Fibroblast of peridontal ligament (primary cell): Measurements from ENCODE around the gene HYCC1.
"Not testable (repeated sequence)": the region's sequence is repeated elsewhere in the genome, so short reads cannot be mapped to it uniquely, and the experiment has no call there.

Experiments
- DNase-seq: peaks from one replicate; pipeline ENCODE4 v3.0.0-alpha.2; 2010; ENCODE audit errors: extremely low read depth

The HYCC1 gene

DNA sequence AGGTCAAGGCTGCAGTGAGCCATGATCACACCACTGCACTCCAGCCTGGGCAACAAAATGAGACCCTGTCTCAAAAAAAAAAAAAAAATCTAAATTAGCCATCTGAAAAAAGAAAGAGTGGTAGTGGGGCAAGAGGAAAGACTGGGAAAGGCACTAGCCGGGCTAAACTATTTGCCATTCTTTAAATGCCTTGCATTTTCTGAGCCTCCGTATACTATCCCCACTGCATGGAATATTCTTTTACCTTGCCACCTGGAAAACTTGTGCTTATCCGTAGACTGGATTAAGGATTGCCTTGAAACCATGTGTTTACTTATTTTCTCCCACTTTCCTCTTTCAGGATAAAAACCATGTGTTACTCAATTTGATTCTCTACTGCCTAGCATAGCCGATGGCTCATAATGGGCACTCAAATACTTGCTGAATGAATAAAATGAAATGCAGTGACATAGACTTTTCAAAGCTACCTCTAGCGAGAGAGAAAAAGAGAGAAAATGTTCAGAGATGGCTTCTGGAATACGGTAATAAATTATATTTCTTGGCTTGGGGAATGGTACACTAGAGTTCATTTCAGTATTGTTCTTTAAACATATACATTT is 30.6 kb downstream of the HYCC1 start:
- DNase-seq: peak; percentile 51

- peak; percentile 90 for DNase-seq
Observed at GRCh38 chr7:22980422-22980821, 33.5 kb downstream of the HYCC1 start.

DNA sequence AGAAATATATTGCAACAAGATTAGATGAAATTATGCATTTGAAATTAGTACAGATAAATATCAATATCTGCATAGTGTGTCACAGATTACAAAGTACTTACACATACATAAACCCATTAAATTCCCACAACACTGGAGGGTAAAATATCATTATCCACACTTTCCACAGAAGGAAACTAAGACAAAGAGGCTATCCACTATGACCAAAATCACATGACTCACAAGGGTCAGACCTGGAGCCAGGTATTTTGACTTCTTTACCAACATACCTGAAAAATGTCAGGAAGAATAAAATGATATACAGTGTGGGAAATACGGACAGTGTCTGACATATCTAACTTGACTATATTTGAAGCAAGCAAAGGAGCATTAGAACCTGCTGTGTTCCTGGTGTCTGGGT is 34.1 kb downstream of the HYCC1 start:
- DNase-seq: no peak

DNA sequence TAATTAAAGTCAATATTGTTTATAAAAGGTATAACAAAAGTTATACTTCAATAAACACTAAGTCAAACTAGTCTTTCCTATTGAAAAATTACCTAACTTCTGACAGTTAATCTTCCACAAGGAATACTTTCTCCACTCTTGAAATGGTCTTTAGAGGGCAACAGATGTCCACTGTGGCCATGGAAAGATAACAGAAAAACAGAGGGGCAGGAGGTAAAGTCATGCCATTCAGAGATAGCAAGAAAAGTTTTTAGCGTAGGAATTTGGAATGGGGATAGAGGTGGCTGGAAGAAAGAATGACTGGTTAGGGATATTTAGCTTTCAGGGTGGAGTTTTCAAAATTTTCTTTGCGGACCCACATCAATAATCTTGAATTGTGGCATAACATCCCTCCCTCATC is 34.7 kb downstream of the HYCC1 start:
- DNase-seq: no peak

DNA sequence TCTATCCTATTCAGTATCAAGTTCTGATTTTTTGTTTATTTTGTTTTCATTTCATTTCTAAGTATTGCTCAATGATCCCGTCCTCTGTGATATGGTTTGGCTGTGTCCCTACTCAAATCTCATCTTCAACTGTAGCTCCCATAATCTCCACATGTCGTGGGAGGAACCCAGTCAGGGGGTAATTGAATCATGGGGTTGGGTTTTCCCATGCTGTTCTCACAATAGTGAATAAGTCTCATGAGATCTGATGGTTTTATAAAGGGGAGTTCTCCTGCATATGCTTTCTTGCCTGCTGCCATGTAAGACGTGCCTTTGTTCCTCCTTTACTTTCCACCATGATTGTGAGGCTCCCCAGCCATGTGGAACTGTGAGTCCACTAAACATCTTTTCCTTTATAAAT is 39.3 kb downstream of the HYCC1 start:
- DNase-seq: not testable (repeated sequence)

DNA sequence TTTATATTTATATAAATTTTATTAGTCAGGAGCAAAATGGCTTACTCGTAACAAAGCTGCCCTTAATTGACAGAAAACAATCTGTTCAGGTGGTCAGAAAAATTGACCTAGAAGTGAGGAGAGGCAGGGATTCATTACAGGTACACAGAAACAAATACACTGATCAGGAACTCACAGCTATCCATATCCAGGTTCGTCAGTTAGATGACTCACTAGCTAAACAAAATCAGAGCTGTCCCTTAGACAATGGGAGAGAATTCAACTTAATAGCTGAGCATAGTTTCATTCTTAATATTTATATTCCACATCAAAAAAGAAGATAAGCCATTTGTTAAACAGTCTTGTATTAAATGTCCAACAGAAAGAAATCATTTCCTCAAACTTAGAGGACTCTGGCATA is 41.7 kb downstream of the HYCC1 start:
- no peak for DNase-seq

DNA sequence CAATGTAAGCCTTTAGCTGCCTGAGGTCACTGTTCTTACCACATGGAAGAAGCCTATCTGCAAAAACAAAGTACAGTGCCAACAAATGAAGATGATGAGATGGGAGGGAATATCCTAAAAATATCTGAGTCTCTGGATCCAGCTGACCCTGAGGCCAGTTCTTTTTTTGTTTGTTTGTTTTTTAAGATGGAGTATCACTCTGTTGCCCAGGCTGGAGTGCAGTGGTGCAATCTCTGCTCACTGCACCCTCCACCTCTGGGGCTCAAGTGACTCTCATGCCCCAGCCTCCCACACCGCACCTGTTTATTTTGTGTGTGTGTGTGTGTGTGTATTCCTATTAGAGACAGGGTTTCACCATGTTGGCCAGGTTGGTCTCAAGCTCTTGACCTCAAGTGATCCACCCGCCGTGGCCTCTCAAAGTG is 44.9 kb downstream of the HYCC1 start:
- no peak for DNase-seq
